Measurements from ENCODE around the gene ESYT2. TPM values are rescaled to one million over a fixed set of nuclear protein-coding genes. Genes with fewer than 3 reads are reported as not detected.

Gene ESYT2
- polyA plus RNA-seq, 1 donor (not counting 4 experiments of a cell fraction or from before 2014, with no cell fraction given): 45.9 TPM

GRCh38 chr7:158809596-158809995, 19.7 kb downstream of the ESYT2 start:
- Histone ChIP-seq H3K27ac (ENCODE audit: control insufficient read depth, insufficient read depth, low read length) (no peak overlapping the region), H3K4me2 (ENCODE audit: control insufficient read depth, extremely low read depth, insufficient read depth, low read depth, low read length) (no peak overlapping the region), H3K9ac (ENCODE audit: control insufficient read depth, extremely low read depth, insufficient read depth, low read length) (no peak overlapping the region), H3K4me1 (ENCODE audit: control insufficient read depth, extremely low read depth, insufficient read depth, low read length) (peaks cover 22% of the 10 kb centered on the region), H3K27me3 (ENCODE audit: control insufficient read depth, extremely low read depth, insufficient read depth, low read length) (no peaks in the 10 kb centered on the region), H3K79me2 (ENCODE audit: control insufficient read depth, insufficient read depth, low read length) (peaks cover 90% of the 10 kb centered on the region), H4K20me1 (ENCODE audit: control insufficient read depth, extremely low read depth, insufficient read depth, low read length) (no peaks in the 10 kb centered on the region), H3K9me1 (ENCODE audit: control insufficient read depth, extremely low read depth, insufficient read depth, low read length) (no peaks in the 10 kb centered on the region), H3K4me3 (ENCODE audit: control insufficient read depth in 2 of 3, extremely low read depth in 1 of 3, insufficient read depth in 2 of 3, low read depth in 1 of 3, low read length in 3 of 3) (no peak overlapping the region), H2AFZ (ENCODE audit: control insufficient read depth, low read length) (no peak overlapping the region), H3K9me3 (ENCODE audit: control insufficient read depth, low read depth, low read length) (no peaks in the 10 kb centered on the region), H3K36me3 (ENCODE audit: control insufficient read depth in 2 of 2, extremely low read depth in 1 of 2, insufficient read depth in 2 of 2, low read length in 2 of 2) (peaks cover 7 to 9% of the 10 kb centered on the region in 2 experiments)
- dilution Hi-C loops (cut with MboI; ENCODE audit: extremely low pct_ligation_motif_present, low sequenced_read_pairs): no loop called here
- DNase-seq (ENCODE audit: low read depth, low spot score) (no peak), FAIRE-seq (no peak)
- no peak for TF ChIP-seq CTCF (optimal IDR thresholded peaks at IDR 0.05 in 1 of 3, IDR thresholded peaks at IDR 0.05 in 1 of 3, conservative IDR thresholded peaks at IDR 0.05 in 1 of 3; ENCODE audit: extremely low read depth in 1 of 3, insufficient read depth in 2 of 3, low read length in 3 of 3)
- no peak for TF ChIP-seq EZH2 (IDR thresholded peaks at IDR 0.05; ENCODE audit: low read length)

GRCh38 chr7:158808126-158808525, 21.2 kb downstream of the ESYT2 start:
- peaks cover 21% of the 10 kb centered on the region for H3K4me1 ChIP-seq (ENCODE audit: control insufficient read depth, extremely low read depth, insufficient read depth, low read length)
- dilution Hi-C loops (cut with MboI; ENCODE audit: extremely low pct_ligation_motif_present, low sequenced_read_pairs): no loop called here
- no peaks in the 10 kb centered on the region for H3K27me3 ChIP-seq (ENCODE audit: control insufficient read depth, extremely low read depth, insufficient read depth, low read length)
- H2AFZ ChIP-seq (ENCODE audit: control insufficient read depth, low read length): no peak overlapping the region
- no peak for TF ChIP-seq CTCF (optimal IDR thresholded peaks at IDR 0.05 in 1 of 3, IDR thresholded peaks at IDR 0.05 in 1 of 3, conservative IDR thresholded peaks at IDR 0.05 in 1 of 3; ENCODE audit: extremely low read depth in 1 of 3, insufficient read depth in 2 of 3, low read length in 3 of 3)
- TF ChIP-seq EZH2 (IDR thresholded peaks at IDR 0.05; ENCODE audit: low read length): no peak
- no peaks in the 10 kb centered on the region for H3K9me3 ChIP-seq (ENCODE audit: control insufficient read depth, low read depth, low read length)
- no peak overlapping the region for H3K4me2 ChIP-seq (ENCODE audit: control insufficient read depth, extremely low read depth, insufficient read depth, low read depth, low read length)
- no peak overlapping the region for H3K4me3 ChIP-seq (ENCODE audit: control insufficient read depth in 2 of 3, extremely low read depth in 1 of 3, insufficient read depth in 2 of 3, low read depth in 1 of 3, low read length in 3 of 3)
- no peak overlapping the region for H3K9ac ChIP-seq (ENCODE audit: control insufficient read depth, extremely low read depth, insufficient read depth, low read length)
- DNase-seq (ENCODE audit: low read depth, low spot score) (no peak), FAIRE-seq (no peak)
- H3K9me1 ChIP-seq (ENCODE audit: control insufficient read depth, extremely low read depth, insufficient read depth, low read length): no peaks in the 10 kb centered on the region
- H3K27ac ChIP-seq (ENCODE audit: control insufficient read depth, insufficient read depth, low read length): no peak overlapping the region
- no peaks in the 10 kb centered on the region for H4K20me1 ChIP-seq (ENCODE audit: control insufficient read depth, extremely low read depth, insufficient read depth, low read length)
- peaks cover 7 to 12% of the 10 kb centered on the region in 2 experiments for H3K36me3 ChIP-seq (ENCODE audit: control insufficient read depth in 2 of 2, extremely low read depth in 1 of 2, insufficient read depth in 2 of 2, low read length in 2 of 2)
- peaks cover 85% of the 10 kb centered on the region for H3K79me2 ChIP-seq (ENCODE audit: control insufficient read depth, insufficient read depth, low read length)
